HEK293 (cell line): ENCODE results near the gene PPIC.

Source experiments
- ZBTB1 ChIP-seq: fragments of 450-650 bp; formaldehyde crosslinking; IDR thresholded peaks from 2 replicates; pipeline ENCODE4 v1.5.1; 2016; ENCODE audit warnings: missing biosample characterization, missing genetic modification characterization
- ZFP37 ChIP-seq: fragments of 450-650 bp; formaldehyde crosslinking; IDR thresholded peaks from 2 replicates; pipeline ENCODE4 v1.5.1; 2016; ENCODE audit warnings: missing biosample characterization, missing genetic modification characterization
- ZNF266 ChIP-seq: fragments of 450-650 bp; formaldehyde crosslinking; IDR thresholded peaks from 2 replicates; pipeline ENCODE4 v1.5.1; 2016; ENCODE audit warnings: missing biosample characterization, missing genetic modification characterization, low read depth
- TF ChIP-seq, protein P1 (sequence below): fragments of 450-650 bp; formaldehyde crosslinking; IDR thresholded peaks from 2 replicates; pipeline ENCODE4 v1.5.1; 2016; ENCODE audit warnings: missing biosample characterization, missing genetic modification characterization
- TF ChIP-seq, protein P2 (sequence below): fragments of 450-650 bp; formaldehyde crosslinking; IDR thresholded peaks from 2 replicates; pipeline ENCODE4 v1.5.1; 2016; ENCODE audit warnings: missing biosample characterization, missing genetic modification characterization
- TF ChIP-seq, protein P3 (sequence below): fragments of 450-650 bp; formaldehyde crosslinking; IDR thresholded peaks from 2 replicates; pipeline ENCODE4 v1.5.1; 2016; ENCODE audit warnings: missing biosample characterization, missing genetic modification characterization

DNA sequence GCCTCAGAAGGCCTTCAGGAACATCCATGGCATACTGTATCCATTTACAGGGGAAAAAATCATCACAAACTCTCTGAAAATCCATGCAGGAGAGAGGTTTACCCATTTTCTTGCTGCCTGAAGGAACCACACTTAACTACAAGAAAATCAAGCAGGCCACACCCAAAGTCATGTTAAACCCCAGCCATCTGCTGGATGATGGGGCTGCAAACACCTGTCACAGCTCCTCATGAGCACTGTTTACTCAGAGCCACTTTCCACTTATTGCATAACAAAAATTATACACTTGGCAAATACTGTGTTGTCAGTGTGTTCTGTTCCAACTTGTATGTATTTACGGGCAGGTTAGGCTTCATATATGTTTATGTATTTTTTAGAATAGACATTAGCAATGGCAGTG lies 35.8 kb downstream of the PPIC start:
- TF ChIP-seq ZNF266 (tag by site-specific recombination) (no peak), ZBTB1 (tag by site-specific recombination) (no peak), ZFP37 (tag by site-specific recombination) (no peak)
- TF ChIP-seq, protein P1, sequence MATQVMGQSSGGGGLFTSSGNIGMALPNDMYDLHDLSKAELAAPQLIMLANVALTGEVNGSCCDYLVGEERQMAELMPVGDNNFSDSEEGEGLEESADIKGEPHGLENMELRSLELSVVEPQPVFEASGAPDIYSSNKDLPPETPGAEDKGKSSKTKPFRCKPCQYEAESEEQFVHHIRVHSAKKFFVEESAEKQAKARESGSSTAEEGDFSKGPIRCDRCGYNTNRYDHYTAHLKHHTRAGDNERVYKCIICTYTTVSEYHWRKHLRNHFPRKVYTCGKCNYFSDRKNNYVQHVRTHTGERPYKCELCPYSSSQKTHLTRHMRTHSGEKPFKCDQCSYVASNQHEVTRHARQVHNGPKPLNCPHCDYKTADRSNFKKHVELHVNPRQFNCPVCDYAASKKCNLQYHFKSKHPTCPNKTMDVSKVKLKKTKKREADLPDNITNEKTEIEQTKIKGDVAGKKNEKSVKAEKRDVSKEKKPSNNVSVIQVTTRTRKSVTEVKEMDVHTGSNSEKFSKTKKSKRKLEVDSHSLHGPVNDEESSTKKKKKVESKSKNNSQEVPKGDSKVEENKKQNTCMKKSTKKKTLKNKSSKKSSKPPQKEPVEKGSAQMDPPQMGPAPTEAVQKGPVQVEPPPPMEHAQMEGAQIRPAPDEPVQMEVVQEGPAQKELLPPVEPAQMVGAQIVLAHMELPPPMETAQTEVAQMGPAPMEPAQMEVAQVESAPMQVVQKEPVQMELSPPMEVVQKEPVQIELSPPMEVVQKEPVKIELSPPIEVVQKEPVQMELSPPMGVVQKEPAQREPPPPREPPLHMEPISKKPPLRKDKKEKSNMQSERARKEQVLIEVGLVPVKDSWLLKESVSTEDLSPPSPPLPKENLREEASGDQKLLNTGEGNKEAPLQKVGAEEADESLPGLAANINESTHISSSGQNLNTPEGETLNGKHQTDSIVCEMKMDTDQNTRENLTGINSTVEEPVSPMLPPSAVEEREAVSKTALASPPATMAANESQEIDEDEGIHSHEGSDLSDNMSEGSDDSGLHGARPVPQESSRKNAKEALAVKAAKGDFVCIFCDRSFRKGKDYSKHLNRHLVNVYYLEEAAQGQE (tag by site-specific recombination), result no peak
- TF ChIP-seq, protein P2, sequence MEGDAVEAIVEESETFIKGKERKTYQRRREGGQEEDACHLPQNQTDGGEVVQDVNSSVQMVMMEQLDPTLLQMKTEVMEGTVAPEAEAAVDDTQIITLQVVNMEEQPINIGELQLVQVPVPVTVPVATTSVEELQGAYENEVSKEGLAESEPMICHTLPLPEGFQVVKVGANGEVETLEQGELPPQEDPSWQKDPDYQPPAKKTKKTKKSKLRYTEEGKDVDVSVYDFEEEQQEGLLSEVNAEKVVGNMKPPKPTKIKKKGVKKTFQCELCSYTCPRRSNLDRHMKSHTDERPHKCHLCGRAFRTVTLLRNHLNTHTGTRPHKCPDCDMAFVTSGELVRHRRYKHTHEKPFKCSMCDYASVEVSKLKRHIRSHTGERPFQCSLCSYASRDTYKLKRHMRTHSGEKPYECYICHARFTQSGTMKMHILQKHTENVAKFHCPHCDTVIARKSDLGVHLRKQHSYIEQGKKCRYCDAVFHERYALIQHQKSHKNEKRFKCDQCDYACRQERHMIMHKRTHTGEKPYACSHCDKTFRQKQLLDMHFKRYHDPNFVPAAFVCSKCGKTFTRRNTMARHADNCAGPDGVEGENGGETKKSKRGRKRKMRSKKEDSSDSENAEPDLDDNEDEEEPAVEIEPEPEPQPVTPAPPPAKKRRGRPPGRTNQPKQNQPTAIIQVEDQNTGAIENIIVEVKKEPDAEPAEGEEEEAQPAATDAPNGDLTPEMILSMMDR (tag by site-specific recombination), result no peak
- TF ChIP-seq, protein P3, sequence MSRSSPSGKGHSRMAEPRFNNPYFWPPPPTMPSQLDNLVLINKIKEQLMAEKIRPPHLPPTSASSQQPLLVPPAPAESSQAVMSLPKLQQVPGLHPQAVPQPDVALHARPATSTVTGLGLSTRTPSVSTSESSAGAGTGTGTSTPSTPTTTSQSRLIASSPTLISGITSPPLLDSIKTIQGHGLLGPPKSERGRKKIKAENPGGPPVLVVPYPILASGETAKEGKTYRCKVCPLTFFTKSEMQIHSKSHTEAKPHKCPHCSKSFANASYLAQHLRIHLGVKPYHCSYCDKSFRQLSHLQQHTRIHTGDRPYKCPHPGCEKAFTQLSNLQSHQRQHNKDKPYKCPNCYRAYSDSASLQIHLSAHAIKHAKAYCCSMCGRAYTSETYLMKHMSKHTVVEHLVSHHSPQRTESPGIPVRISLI, result no peak
